ENCODE results near the gene INVS.
"Not testable (repeated sequence)": the region's sequence is repeated elsewhere in the genome, so short reads cannot be mapped to it uniquely, and the experiment has no call there.

Gene INVS

DNA sequence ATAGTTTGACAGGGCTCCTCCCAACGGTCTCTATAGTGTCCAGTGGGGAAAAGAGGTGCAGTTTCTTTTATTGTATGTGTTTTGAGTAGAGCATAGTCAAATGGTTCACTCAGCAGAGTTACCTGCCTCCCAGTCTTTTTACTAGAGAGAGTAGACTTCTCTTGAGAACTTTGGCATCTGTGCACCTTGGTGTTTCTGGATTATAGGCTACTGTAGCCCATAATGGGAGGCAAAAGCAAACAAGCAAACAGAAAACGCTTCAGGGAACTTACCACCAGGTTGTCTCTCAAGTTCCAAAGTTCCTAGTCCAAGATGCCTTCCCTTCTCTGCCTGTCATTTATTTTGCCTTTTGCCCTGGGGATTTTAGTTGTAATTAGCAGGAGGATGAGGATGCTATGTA is 26.2 kb downstream of the INVS start:
- no peak for DNase-seq

DNA sequence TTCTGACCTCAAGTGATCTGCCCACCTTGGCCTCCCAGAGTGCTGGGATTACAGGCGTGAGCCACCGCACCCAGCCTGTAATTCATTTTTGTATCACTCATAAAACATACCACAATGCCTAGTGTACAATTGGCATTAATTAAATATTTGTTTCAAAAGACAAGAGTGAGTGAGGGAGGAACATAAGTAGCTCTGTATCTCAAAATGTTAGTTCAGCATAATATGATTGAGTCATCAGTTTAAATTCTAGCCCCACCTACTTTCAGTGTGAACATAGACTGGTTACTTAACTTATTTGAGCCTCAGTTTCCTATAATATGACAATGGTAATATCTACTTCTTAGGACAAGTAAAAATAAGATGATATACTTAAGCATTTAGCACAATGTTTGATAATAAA is 26.9 kb downstream of the INVS start:
- no peak for DNase-seq

DNA sequence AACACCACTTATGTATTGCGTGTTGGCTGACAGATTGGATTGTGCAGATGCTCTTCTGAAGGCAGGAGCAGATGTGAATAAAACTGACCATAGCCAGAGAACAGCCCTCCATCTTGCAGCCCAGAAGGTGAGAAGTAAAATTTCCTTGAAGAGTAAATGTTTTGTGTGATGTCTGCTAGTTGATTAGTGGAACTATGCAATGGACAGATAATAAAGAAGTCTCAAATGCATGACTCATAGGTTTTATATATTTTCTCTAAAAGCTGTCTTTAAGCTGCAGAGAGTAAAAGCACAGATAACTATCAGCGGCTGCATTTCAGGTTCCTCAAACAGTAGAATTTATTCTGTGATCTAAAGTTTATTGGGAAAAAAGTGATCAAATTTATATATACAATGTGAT is 27.4 kb downstream of the INVS start:
- no peak for DNase-seq

- no peak for DNase-seq
Observed at GRCh38 chr9:100129772-100130171, 30.7 kb downstream of the INVS start.

- DNase-seq = no peak
Observed at GRCh38 chr9:100131216-100131615, 32.2 kb downstream of the INVS start.

GRCh38 chr9:100131875-100132430 is 32.9 kb downstream of the INVS start:
- no peak for DNase-seq

DNA sequence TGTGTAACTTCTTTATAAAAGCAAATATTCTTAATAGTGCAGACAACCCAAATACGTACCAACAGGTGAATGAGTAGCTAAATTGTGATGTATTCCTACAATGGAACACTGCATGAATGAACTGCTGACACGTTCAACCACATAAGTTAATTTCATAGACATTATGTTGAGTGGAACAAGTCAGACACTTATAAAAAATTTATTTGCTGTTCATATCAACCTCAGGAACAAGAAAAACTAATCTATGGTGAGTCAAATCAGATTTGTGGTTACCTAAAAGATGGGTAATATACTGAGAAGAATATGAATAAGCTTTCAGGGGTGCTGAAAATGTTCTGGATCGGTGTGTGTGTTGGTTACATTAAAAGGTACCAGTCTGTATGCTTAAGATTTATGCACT is 35.7 kb downstream of the INVS start:
- peak; percentile 18 for DNase-seq

GRCh38 chr9:100136799-100137198 is 37.8 kb downstream of the INVS start:
- DNase-seq = not testable (repeated sequence)

- not testable (repeated sequence) for DNase-seq
Observed at GRCh38 chr9:100140303-100140702, 41.3 kb downstream of the INVS start.

DNA sequence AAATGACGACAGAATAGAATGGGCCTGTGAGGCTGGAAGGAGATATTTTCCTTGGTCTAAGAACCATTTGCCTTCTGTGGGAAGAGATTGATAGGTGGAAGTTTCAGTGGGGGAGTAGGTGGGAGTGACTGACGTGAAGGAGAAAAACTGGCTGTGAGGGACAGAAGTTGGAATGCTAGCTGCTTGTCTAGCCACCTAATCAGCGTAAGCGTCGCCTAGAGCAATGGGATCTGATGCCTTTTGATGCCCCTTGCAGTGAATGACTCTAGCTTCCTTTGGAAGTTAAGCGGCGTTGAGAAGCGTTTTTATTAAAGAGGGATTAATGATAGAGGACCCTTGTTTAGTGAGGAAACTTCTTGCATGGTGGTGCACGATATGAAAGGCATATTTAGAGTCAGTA is 42.8 kb downstream of the INVS start:
- DNase-seq = not testable (repeated sequence)

DNA sequence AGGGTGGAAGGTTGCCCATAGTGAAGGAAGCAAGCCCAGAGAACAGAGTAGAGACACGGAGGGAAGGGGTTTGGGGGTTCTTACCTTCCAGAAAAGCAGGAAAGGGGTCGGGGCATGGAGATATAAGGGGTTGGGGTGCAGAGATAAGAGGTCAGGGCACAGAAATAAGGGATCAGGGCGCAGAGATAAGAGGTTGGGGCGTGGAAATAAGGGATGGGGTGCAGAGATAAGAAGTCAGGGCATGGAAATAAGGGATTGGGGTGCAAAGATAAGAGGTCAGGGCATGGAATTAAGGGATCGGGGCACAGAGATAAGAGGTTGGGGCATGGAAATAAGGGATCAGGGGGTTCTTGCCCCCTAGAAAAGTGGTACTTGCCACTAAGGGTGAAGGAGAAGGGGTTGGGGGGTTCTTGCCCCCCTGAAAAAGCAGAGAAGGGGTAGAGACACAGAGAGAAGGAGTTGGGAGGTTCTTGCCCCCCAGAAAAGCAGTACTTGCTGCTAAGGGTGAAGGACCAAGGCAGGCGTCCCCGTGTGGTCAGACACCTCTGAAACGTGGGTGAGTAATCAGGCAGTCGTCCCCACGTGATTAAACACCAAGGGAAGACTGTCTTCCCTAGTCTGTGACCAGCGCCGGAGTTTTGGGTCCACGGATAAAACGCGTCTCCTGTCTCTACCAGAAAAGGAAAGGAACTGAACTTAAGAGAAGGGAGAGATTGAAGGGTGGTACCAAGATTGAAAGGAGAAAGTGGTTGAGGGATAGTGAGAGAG is 46.3 kb downstream of the INVS start:
- DNase-seq = not testable (repeated sequence)

DNA sequence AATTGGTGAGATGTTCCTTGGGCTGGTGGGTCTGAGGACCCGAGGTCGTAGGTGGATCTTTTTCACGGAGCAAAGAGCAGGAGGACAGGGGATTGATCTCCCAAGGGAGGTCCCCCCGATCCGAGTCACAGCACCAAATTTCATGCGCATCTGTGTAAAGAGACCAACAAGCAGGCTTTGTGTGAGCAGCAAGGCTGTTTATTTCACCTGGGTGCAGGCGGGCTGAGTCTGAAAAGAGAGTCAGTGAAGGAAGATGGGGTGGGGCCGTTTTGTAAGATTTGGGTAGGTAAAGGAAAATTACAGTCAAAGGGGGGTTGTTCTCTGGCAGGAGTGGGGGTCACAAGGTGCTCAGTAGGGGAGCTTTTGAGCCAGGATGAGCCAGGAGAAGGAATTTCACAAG is 46.9 kb downstream of the INVS start:
- DNase-seq = not testable (repeated sequence)

- DNase-seq = no peak
Observed at GRCh38 chr9:100150214-100150613, 51.2 kb downstream of the INVS start.

- no peak for DNase-seq
Observed at GRCh38 chr9:100160021-100160420, 61.0 kb downstream of the INVS start.

DNA sequence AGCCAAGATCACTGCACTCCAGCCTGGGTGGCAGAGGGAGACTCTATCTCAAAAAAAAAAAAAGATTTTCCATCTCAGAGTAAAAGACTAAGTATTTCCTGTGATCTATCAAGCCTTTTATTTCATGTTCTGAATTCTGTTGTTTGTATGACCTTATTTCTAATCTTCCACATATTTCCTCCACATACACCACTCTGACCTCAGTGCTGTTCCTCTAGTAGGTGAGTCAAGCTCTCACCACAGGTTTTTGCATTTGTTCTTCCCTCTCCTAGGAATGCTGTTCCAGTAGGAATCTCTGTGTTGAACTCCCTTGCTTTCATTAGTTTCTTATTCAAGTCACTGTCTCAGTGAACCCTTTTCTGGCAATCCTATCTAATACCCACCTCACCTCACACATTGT is 68.1 kb downstream of the INVS start:
- no peak for DNase-seq

GRCh38 chr9:100167915-100168654 is 69.0 kb downstream of the INVS start:
- DNase-seq = no peak

DNA sequence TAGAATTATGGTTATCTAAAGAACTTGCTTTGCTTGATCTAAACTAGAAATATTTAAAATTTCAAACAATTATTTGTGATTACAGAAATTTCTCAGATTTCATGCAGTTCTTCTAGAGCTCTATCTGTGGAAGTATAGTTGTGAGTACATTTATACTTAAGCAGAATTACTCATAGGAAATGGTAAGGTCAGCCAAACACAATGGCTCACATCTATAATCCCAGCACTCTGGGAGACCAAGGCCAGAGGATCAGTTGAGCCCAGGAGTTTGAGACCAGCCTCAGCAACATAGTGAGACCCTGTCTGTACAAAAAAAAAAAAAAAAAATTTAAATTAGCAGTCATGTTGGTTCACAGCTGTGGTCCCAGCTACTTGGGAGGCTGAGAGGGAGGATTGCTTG is 71.0 kb downstream of the INVS start:
- no peak for DNase-seq

DNA sequence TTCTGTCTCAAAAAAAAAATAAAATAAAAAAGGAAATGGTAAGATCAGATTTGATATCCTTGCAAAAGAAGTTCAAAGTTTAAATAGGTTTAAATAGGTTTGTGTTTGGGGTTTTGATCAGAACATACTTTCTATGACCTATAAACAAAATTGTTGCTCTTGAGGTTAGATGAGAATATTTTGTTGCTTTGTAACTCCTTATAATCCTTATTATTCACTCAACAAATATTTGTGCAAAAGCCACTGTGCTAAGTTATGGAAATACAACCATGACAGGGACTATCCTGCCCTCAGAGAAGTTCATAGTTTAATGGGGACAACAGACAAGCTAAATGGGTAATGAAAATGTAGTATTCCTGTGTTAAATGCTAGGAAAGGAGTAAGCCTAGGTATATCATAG is 71.5 kb downstream of the INVS start:
- no peak for DNase-seq

GRCh38 chr9:100186356-100186755 is 87.3 kb downstream of the INVS start:
- DNase-seq = no peak

- DNase-seq = no peak
Observed at GRCh38 chr9:100190339-100190738, 91.3 kb downstream of the INVS start.

DNA sequence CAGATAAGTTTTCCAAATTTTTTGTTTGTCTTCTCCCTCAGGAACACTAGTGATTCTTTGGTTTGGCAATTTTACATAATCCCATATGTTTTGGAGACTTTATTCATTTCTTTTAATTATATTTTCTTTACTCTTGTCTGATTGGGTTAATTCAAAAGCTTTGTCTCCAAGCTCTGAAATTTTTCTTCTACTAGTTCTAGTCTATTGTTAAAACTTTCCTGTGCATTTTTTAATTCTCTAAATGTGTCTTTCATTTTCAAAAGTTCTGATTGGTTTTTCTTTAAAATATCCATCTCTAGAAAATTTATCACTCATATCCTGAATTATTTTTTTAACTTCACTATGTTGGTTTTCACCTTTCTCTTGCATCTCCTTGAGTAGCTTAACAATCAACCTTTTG is 92.2 kb downstream of the INVS start:
- no peak for DNase-seq

DNA sequence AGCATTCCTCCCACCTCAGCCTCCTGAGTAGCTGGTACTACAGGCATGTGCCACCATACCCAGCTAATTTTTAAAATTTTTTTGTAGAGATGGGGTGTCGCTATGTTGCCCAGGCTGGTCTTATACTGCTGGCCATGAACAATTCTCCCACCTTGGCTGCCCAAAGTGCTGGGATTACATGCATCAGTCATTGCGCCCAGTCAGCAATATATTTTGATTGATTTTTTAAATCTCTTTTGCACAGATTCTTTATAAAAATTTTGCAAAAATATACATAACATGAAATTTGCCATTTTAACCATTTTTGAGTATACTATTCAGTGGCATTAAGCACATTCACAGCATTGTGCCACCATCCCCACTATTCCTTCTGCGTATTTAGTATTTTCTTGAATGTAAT is 94.0 kb downstream of the INVS start:
- DNase-seq = no peak

- DNase-seq = no peak
Observed at GRCh38 chr9:100196215-100196614, 97.2 kb downstream of the INVS start.

GRCh38 chr9:100196828-100197227 is 97.8 kb downstream of the INVS start:
- no peak for DNase-seq

Measured in activated CD4-positive, alpha-beta T cell treated with anti-CD3 and anti-CD28 coated beads, Interleukin-2, amount 50 U/mL, for 16 hours (primary cell).